Right ventricle myocardium superior (tissue), 1 donor: ENCODE measurements around the gene PLCB4. TPM values are rescaled to one million over a fixed set of nuclear protein-coding genes. Genes with fewer than 3 reads are reported as not detected.

Source experiments
- ATAC-seq: fragments of 200-7000 bp; cut with Tn5 transposase; one replicate; pipeline ENCODE4 v1.9.1; 2020; ENCODE audit warnings: mild to moderate bottlenecking; ENCODE audit not compliant: poor library complexity
- DNase-seq: peaks from one replicate; pipeline ENCODE4 v3.0.0-alpha.2; 2020
- intact Hi-C: fragments of 100-400 bp; cut with DNase I; formaldehyde crosslinking; loops from one replicate; pipeline ENCODE4 v1.11.2; 2022
- total RNA-seq: library from RNA; stranded (reverse); fragmentation: NEBNext Ultra II Directional; extraction: Animal tissue kit (Norgen Biotek cat#: 25700); gene quantifications from one replicate; pipeline ENCODE4 v1.2.1, GENCODE V29; 2021
- donor health status: DM: no; HTN: yes; CAD: no; lungs with severe emphysema.

PLCB4 gene
- total RNA-seq, 1 donor from 2014 or later = 27.4 TPM

DNA sequence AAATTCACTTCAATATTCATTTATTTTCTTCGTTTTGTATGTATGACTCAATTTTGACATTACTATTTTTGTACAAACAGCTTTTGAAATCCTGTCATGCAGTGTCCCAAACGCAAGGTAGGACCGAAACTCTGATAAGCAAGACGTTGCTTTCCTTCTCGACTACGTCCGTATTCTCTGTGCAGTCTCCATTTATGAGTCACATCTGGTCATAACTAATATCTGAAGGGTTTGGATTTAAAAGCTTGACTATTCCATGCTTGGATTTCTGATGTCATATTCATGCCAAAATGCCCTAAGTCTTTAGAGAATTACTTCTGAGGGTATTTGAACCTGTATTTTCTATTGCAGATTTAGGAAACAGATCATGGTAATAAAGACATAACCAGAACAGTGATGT, 407.8 kb downstream of the PLCB4 start:
- ATAC-seq = no peak
- no peak for DNase-seq
- intact Hi-C loops = no loop called here

DNA sequence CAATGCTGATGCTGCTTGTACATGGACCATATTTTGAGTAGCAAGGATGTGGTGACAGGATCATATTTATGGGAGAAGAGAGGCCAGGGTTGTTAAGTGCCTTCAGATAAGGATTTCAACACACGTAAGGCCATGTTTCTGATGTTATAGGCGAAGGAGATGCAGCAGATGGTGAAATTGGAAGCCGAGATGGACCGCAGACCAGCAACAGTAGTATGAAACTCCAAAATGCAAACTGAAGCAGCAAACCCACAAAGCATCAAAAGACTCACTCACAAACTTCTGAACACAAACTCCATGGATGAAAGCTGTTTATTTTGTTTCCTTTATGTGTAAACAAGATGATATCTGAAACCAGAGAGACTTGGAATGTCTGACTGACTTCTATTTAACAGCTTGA, 409.9 kb downstream of the PLCB4 start:
- DNase-seq (no peak), ATAC-seq (no peak)
- intact Hi-C loops = no loop called here

- DNase-seq = no peak
- no peak for ATAC-seq
- intact Hi-C loops = no loop called here
These were observed 411.2 kb downstream of the PLCB4 start for GRCh38 chr20:9480066-9480465.

DNA sequence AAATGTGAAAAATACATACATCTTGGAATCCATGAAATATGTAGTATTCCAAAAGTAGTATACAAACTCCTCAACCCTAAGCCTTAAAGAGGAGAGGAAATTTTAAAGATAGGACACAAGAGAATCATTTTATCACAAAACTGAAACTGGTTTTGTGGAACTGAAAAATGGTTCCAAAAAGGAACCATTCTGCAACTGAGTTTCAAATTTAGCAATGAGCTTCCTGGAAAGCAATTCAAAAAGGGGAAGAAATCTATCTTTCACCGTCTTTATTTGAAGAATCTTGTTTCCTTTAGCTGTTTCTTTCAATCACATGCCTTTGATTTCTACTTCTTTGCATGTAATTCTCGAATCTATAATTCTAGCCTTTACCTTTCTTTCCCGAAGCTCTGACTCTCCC, 413.3 kb downstream of the PLCB4 start:
- intact Hi-C loops = no loop called here
- no peak for DNase-seq
- no peak for ATAC-seq

DNA sequence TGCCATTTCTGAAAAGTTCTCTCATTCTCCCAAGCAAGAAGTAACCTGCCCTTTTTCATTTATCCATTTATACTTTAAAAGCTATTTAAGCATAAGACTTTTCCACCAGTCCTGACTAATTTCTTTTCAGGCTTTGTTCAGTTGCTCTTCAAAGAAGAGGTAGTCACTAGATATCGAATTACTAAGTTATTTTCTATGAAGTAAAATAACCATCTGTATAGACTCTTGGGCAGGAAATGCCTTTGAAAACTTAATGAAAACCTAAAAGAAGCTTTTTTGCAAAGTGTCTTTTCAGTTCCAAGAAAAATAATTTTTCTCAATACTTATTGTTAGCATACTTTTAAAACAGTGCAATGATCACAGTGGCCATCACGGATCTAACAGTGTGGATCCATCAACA, 414.2 kb downstream of the PLCB4 start:
- DNase-seq (no peak), ATAC-seq (no peak)
- intact Hi-C loops = no loop called here

GRCh38 chr20:9485614-9486340, 416.9 kb downstream of the PLCB4 start:
- intact Hi-C loops = no loop called here
- no peak for ATAC-seq
- no peak for DNase-seq

DNA sequence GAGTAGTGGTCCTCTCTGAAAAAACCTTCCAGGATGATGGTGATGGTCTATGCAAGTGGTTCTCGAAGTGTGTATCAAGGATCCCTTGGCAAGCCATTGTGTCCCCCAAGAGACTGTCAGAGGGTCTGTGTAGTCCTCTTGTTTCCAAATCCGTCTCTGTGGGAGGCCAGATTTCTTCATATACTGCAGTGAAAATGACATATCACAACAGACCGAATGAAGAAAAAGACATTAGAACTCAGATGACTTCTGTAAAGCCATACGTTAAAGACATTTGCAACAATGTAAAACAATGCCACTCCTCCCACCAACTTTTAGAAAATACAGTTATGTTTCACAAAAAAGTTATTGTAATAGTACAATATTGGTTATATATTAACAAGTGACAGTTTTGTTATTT, 418.3 kb downstream of the PLCB4 start:
- intact Hi-C loops = no loop called here

DNA sequence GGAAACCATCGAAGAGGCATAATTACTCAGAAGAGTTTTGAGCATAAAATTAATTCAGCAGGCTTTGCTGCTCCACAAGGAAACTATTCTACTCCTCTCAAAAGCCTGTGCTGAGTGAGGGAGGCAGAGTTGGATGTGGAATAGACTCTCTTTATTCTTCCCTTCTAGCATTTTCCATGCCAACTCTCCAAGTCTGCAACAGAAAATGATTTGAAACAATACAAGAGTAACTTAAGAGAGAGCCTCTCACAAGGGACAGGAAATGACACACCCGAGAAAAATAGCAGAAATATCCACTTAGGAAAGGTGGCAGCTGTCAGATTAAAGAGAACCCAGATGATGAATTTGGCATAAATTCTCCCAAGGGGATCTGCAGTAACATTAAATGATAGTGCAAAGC, 419.2 kb downstream of the PLCB4 start:
- DNase-seq = no peak
- intact Hi-C loops = no loop called here
- ATAC-seq = no peak

More for the DNA sequence above, 418.3 kb downstream of the PLCB4 start:
- ATAC-seq (no peak), DNase-seq (no peak)

- ATAC-seq (no peak), DNase-seq (no peak)
- intact Hi-C loops = no loop called here
These were observed 421.3 kb downstream of the PLCB4 start for GRCh38 chr20:9490161-9490560.

DNA sequence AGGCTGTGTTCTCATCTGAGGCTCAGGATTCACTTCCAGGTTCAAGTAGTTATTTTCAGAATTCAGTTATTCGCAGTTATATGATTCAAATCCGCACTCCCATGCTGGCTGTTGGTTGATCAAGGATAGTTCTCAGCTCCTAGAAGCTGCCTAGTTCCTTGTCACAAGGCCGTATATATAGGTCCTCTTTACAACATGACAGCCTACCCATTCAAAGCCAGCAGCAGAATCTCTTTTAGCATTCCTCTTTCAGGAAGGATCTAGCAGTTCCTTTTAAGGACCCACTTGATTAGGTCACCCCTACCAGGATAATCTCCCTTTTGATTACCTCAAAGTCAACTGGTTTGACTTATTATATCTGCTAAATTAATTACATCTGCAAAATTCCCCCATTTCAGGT, 421.7 kb downstream of the PLCB4 start:
- ATAC-seq = no peak
- DNase-seq = no peak
- intact Hi-C loops = no loop called here

DNA sequence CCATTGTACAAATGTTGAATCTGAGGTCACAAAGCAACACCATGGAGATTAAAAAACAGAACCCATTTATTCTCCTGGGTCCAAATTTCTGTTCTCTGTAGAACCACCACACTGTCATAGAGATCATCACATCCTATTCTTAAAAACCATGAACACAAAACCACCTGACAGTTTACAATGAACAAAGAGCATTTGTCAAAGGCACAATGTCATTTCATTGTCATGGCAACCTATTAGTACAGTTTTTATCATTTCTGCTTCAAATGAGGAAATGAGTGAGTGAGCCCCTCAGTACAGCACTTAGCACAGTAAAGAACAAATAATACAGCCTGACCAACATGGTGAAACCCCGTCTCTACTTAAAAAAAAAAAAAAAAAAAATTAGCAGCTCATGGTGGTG, 422.4 kb downstream of the PLCB4 start:
- intact Hi-C loops = no loop called here
- DNase-seq = no peak
- ATAC-seq = no peak

GRCh38 chr20:9492067-9492466, 423.2 kb downstream of the PLCB4 start:
- ATAC-seq = no peak
- no peak for DNase-seq
- intact Hi-C loops = no loop called here

- intact Hi-C loops = no loop called here
- DNase-seq = no peak
- no peak for ATAC-seq
These were observed 424.9 kb downstream of the PLCB4 start for GRCh38 chr20:9493803-9494202.

GRCh38 chr20:9495701-9496100, 426.8 kb downstream of the PLCB4 start:
- DNase-seq = no peak
- intact Hi-C loops = no loop called here
- no peak for ATAC-seq

- no peak for DNase-seq
- intact Hi-C loops = no loop called here
- no peak for ATAC-seq
These were observed 427.3 kb downstream of the PLCB4 start for GRCh38 chr20:9496155-9496554.

- intact Hi-C loops = no loop called here
- ATAC-seq = no peak
- DNase-seq = no peak
These were observed 429.4 kb downstream of the PLCB4 start for GRCh38 chr20:9498322-9498721.

- DNase-seq (no peak), ATAC-seq (no peak)
- intact Hi-C loops = no loop called here
These were observed 430.4 kb downstream of the PLCB4 start for GRCh38 chr20:9499126-9499899.

- DNase-seq (no peak), ATAC-seq (peak; percentile 43)
- intact Hi-C loops = no loop called here
These were observed 431.2 kb downstream of the PLCB4 start for GRCh38 chr20:9500121-9500520.

- no peak for ATAC-seq
- intact Hi-C loops = no loop called here
- DNase-seq = no peak
These were observed 432.6 kb downstream of the PLCB4 start for GRCh38 chr20:9501473-9501872.

- intact Hi-C loops = no loop called here
- no peak for DNase-seq
- no peak for ATAC-seq
These were observed 434.8 kb downstream of the PLCB4 start for GRCh38 chr20:9503526-9504245.
